Activated T-cell treated with anti-CD3 and anti-CD28 coated beads for 4 hours (primary cell): ENCODE measurements around the gene KIAA0753.

Source experiments
- DNase-seq: peaks from one replicate; pipeline ENCODE4 v3.0.0-alpha.2; 2020

KIAA0753 gene

DNA sequence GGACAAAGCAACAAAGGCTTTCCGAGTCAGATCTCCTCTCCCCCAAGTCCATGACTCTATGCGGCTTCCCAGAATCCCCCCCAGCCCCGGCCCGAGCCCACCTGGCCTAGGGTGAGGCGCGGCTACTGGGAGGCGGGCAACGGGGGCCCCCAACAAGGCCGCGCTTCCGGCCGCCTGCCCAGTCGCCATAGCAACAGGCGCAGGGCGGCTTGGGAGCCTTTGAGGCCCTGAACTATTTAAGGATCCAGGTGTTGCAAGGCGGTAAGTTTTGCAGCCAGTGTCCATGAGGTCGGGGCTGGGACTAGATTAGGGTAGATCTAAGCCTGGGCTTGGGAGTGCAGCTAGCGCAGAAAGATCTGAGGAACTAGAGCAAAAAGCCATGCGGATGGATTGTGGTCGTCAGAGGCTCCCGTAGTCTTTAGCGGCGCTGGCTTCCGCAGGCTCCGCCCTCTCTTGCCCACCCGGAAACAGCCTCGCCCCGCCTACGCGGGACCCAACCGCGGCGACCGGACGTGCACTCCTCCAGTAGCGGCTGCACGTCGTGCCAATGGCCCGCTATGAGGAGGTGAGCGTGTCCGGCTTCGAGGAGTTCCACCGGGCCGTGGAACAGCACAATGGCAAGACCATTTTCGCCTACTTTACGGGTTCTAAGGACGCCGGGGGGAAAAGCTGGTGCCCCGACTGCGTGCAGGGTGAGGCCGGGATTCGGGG is at the start of gene KIAA0753, which contains the start of gene TXNDC17:
Gene KIAA0753 (minus strand): TSS at position 176 of the 711 bp plus-strand sequence. CDS start 5,608 bp downstream, outside the sequence.
Gene TXNDC17 (plus strand): TSS at position 525 of the 711 bp plus-strand sequence. CDS start 23 bp downstream, at position 548.
- peak; percentile 79 for DNase-seq

DNA sequence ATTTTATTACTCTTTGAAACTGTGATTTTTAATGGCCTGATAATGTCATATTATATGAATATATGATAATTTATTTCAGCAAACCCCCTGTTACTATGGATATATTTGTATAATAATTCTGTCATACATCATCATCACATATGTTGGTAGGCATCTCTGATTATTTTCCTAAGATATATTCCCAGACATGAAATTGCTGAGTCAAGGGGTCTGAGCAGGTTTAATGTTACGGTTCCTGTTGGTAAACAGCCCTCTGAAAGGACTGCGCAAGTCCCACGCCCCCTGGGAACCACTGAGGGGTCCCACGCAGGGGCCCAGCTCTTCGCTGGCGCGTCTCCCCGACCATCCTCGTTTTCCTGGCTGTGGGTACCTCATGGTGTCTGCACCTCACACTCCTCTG is 48.4 kb upstream of the KIAA0753 start:
- no peak for DNase-seq

DNA sequence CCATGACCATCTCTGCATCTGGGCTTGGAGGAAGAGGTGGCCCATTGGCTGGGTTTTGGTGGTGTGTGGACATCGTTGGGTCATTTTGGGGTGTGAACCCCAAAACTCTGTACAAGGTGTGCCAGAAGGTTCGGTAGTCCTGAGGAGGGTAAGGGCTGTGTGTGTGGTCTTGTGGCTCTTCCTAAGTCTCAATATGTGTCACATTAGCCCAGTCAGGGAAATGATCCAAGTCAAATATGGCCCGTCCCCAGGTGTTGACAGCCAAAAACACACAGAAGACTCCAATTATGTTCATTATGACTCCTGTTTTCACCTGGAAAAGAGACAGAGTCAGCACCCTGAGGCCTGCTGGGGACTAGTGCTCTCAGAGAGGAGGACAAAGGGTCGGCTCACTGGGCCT is 45.5 kb upstream of the KIAA0753 start:
- no peak for DNase-seq

DNA sequence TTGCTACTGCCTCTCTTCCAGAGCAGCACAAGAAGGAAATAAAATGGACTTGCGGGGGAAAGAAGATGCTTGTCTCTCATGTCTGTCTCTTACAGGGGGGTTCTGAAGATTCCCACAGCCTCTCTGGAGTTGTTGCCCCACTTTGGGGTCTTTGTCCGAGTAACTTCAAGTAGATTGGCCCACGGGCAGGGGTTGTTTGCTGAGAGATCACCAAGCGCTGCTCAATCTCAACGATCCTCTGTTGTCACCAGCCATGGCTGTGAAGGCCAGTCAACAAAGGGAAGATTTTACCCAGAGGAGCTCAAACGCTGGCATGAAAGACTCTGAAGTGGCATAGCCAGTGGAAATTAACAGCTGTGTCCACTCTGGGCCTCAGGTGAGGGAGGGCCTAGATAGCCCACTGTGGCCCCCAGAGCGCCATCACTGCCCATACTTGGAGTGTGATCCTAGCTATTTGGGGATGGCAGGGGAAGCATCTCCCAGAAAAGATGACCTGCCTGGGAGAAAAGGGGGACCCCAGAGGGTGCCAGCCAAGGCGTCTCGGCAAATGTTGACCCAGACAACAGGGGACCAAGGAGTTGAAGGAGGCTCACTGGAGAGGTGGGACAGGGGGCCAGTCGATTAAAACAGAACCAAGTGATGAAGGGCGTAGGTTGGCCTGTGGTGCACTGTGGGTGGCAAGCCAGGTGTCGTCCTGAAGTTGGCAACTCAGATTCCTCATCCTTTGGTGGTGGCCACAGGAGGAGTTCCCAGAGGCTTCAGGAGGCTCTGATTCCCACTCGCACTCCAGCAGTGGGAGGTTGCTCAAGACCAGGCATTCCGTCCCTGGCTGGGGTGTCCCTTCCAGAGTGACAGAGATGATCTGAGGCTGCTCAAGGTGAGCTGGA is 44.6 kb upstream of the KIAA0753 start:
- no peak for DNase-seq

DNA sequence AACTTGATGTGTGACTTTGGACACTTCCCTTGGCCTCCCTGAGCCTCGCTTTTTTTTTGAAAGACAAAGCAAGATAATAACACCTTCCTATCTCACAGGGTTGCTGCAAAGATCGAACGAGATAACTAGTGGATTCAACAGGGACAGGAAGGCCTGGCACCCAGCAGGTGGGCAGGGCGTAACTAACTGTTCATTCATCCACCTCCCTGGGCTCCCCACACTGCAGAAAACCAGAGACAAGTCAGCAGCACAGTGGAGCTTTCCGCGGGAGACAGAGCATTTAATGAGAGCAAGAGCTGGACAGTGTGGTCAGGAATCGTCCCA is 43.9 kb upstream of the KIAA0753 start:
- no peak for DNase-seq

DNA sequence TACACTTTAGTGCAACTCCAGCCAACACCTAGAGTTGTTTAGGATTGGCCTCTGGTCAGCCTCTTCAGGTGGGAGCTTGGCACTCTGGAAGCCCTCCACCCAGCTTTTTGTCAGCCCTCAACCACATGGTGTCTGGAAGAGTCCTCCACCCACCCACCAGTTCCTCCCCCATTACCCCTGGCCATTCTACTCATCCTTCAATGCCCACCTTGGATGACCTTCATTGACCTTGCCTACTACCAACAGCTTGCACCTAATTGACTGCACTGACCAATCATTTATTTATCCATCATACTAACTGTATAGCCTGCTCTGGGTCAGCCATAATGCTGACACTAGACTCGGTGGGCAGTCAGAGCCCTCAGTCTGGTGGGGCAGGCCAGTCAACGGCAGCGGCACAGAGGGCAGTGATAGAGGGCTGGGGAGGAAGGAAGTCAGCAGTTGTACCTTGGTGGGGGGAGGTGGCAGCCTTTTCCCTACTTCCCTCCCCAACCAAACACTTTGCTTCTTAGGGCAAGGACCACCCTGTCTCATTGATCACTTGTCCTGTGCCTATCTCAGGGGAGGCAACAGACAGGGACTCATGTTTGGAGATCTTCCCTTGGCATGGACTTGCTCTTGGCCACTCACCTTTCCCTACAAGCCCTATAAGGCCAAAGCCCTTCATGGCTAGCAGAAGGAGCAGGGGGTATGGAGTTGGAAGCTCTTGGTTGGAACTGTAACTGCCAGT is 43.4 kb upstream of the KIAA0753 start:
- no peak for DNase-seq

DNA sequence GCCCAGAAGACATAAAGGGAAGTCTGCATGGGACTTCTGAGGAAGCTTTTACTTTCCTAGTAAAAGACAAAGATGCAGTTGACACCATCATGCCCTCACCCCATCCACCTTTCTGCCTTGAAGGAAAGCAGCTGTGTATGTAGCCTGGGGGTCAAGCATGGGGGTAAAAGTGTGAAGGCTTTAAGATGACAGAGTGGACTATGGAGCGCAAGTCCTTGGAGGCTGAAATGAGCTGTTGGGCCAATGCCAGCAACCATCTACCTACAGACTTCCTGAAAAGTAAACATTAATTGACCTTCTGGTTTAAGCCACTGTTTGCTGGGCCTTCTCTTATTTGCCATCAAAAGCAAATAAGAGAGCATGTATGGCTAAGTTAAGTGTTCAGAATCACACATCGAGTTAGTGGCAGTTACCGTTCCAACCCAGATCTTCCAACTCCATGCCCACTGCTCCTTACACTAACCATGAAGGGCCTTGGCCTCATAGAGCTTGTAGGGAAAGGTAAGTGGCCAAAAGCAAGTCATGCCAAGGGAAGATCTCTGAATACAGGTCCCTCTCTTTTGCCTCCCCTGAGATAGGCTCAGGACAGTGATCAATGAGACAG is 42.7 kb upstream of the KIAA0753 start:
- no peak for DNase-seq

DNA sequence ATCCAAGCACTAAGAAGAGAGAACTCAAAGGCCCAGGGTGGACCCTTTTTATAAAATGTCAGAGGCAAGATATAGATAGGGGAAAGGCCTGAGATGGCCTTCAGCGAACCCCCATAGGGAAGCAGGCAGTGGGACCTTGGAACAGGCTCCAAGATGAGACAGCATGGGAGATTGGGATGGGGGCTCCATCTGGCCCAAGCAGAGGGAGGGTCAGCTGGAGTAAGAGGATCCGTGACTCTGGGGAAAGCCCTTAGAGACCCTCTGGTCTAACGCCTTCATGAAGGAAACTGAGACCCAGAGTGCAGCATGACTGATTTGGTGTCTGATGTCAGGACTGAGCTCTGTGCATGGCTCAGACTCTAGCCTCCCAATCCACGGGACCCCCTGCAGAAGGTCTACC is 41.8 kb upstream of the KIAA0753 start:
- no peak for DNase-seq

DNA sequence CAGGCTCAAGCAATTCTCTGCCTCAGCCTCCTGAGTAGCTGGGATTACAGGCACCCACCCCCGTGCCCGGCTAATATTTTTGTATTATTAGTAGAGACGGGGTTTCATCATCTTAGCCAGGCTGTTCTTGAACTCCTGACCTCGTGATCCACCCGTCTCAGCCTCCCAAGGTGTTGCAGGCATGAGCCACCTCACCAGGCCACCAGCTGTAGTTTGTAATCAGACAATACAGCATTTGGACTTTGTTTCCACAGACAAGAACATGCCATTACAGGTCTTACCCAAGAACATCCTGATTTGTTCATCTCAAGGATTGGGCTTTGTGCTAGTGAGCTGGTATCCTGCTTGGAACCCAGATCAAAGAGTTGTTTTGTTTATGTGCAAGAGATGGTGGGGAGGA is 41.2 kb upstream of the KIAA0753 start:
- no peak for DNase-seq

DNA sequence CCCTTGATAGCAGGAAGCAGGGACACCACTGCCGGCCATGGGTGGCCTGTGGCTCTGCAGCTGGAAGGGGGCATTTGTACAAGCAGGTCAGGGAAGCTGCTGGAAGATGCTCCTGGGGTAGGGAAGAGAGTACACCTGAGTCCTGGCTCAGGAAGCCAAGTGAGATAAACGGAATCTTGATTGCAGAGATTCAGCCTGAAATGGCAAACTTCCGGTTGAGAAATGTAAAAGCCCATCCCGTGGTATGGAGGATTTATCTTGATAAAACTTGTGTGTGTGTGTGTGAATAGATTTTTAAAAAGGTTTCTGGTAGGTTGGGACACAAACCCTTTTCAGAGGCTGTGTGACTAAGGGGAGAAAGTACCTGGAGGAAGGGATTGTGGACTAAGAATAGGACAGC is 40.7 kb upstream of the KIAA0753 start:
- no peak for DNase-seq

DNA sequence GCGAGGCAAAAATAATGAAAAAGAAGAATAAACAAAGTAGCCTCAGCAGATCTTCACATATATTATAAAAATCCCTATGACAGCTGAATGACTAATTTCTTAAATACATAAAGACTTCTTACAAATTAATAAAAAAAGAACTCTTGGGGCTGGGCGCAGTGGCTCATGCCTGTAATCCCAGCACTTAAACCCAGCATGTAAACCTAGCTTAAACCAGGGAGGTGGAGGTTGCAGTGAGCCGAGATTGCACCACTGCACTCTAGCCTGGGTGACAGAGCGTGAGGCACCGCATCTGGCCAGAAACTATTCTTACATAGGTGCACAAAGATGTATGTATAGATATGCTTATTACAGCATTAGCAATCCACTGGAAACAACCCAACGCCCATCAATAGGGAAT is 38.7 kb upstream of the KIAA0753 start:
- DNase-seq, result no peak

DNA sequence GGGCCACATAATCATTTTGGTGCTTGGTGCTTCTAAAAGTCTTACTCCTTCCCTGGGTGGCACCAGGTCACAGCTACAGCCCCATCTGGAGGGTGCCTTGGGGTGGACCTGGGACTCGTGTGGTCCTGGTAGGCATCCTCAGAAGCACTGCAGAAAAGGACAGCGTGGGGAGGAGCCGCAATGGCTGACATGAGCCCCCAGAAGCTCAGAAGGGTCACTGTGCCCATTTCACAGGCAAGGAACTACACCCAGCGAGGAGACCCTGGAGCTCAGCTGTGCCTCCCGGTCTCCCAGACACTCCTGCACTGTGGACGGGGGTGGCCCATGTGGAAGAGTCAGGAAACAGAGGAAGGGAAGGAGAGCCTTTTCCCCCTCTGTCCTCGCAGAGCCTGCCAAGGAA is 37.4 kb upstream of the KIAA0753 start:
- DNase-seq, result no peak

DNA sequence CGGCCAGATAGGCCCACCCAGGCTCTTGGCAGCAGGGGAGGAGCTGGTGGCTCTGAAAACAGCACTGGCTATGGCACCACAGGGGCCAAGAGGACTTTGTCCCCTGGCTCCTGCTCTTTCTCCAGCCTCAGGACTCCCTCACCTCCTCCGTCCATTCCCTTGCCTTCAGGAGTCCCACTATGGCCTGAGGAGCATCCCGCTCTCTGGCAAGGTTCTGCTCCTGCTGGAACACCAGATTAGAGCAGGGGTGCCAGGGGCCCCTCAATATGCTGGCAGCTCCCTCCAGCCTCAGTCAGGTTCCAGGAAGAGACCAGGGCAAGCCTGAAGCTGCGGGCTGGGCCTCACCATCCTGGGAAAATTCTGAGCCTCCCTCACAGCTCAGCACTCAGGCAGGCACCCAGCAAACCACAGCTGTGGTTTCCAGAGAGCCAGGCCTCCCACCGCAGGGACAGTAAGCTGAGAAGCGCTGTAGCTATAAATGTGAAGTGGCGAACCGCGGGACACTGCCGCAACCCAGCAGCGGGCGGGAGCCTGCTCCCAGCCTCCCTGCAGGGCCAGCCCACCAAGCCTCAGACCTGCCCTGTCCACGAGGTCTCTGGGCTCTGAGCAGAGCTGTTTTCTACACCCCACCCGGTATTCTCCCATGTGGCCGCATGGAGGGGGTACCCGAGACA is 36.8 kb upstream of the KIAA0753 start:
- no peak for DNase-seq

DNA sequence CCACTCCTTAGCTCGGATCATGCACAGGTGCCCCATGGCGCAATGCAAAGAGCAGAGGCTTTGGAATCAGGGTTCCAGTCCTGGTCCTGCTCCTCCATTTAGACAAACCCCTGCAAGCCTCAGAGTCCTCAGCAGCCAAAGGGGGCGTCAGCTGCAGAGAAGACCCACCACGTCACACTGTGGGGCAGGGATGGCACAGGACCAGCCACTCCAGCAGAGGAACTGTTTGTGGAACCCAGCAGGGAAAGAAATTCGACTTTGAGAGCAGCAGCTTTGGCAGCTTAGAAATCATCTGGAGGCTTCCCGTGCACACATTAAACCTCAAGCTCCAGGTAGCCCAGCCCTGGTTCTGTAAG is 36.3 kb upstream of the KIAA0753 start:
- DNase-seq, result no peak

DNA sequence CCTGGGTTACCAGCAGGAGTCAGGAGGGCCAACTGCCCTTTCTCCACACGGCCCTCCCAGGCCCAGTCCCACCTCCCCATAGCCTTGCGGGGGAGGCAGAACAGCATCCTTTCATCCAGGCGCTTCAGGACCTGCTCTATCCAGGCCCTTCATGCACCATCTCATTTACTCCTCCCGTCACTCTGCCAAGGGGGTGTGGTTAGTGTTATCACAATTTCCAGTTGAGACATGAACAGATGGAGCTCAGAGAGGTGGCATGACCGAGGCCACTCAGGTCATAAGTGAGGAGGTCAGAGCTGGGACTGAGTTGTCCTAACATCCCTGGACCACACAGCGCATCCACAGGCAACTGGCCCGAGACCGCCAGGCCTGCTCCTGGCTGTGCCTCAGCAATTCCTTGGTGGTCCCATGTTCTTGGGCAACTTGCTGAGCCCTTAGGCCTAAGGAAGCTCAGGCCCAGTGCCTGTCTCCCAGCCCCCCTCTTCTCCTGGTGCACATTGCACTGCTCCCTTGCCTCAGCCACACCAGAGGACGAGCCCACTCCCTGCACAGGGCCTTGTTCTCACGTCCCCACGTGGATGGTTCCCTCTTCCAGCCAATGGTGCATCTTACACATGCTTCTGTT is 34.8 kb upstream of the KIAA0753 start:
- no peak for DNase-seq

DNA sequence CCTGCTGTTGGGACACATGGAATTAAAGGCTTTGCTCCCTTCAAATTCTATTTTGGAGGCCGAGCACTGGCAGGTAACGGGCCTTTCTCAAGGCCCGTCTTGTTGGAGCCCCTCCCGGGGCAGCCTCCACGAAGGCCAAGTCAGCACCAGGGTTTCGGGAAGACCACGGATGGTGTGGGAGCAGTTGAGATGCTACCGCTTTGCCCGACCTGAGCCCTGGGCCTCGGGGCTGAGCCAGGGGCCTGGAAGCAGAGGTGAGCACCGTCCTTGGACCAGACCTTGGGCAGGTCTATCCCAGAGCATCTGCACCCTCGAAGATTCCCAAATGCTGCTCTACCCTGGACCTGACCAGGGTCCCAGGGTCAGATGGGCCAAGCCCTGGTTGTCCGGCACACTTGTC is 34.1 kb upstream of the KIAA0753 start:
- DNase-seq, result no peak

DNA sequence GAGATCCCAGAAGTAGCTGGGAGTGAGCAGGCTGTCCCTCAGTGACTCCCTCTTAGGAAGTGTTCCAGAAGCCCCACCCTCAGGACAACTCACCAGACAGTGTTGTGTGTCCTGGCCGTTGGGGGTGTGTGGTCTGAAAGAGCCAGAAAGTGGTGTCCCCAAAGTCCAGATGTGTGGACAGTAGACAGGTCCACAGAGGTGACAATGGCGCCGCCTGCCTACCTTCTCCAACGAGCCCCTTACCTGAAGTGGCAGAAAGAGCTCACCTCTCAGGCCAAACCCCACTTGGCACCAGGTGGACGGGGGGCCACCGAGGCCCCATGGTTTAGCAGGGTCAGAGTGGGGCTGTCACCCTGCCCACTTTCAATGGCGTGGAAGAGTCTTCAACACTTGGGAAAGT is 30.9 kb upstream of the KIAA0753 start:
- no peak for DNase-seq

DNA sequence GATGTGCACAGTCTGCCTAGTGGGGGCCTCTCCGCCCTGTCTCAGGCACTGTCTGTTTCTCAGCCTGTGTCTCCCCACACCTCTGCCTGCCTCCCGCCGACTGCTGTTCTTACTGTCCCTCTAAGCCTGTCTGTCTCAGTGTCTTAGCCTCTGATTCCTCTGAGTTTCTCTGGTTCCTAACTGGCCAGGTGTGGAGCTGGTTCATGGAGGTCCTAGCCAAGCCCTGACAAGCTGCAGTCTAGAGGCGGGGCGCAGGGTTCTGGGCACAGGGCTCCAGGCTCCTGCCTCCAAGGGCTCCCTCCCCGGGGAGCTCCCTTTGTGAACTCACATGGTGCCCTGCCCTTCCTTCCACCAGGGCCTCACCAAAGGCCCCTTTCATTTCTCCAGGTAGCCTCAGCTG is 30.5 kb upstream of the KIAA0753 start:
- no peak for DNase-seq

DNA sequence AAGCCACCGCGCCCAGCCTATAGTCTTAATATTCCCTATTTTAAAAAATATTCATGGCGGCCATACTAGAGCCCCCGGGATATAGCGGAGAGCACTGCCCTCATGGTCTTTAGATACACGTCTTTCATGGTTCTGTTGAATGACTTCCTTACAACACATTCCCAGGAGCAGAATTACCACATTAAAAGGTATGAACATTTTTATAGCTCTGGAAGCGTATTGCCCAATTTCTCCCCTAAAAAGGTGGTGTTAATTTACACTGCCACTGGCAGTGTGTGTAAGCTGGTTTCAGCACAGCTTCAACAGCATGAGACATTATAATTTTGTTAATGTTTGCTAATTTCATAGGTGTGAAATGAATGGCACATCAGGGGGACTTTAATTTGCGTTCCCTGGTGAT is 30.1 kb upstream of the KIAA0753 start:
- no peak for DNase-seq

DNA sequence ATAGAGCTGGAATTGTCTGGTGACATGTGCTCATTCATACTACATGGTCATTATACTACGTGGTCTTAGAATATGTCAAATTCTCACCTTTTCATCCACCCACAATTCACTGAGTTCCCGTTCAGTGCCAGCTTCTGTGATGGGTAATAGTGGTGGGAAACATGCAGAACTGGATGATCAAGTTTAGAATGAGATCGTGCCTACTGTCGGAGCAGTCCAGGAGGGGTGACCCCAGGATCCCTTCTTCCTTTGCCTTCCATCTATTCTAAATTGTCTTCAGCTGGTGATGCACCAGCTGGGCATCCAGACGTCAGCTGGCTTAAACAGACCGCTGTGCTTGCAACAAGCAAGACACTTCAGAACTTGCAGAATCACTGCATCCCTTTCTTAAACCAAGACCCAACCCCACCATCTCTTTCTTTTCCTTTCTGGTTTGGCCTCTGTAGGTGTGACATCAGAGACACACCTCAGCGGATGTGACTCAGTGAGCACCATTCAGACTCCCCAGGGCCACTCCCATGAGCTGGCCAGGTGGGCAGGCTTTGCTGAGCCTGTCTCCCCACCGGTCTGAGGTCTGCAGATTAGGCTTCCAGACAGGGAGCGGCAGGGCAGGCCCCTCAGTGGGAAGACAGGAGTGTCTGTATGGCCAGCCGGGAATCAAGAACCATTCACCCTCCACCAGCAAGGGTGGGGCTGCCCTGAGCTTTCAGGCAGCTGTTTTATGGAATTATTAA is 29.1 kb upstream of the KIAA0753 start:
- DNase-seq, result no peak

DNA sequence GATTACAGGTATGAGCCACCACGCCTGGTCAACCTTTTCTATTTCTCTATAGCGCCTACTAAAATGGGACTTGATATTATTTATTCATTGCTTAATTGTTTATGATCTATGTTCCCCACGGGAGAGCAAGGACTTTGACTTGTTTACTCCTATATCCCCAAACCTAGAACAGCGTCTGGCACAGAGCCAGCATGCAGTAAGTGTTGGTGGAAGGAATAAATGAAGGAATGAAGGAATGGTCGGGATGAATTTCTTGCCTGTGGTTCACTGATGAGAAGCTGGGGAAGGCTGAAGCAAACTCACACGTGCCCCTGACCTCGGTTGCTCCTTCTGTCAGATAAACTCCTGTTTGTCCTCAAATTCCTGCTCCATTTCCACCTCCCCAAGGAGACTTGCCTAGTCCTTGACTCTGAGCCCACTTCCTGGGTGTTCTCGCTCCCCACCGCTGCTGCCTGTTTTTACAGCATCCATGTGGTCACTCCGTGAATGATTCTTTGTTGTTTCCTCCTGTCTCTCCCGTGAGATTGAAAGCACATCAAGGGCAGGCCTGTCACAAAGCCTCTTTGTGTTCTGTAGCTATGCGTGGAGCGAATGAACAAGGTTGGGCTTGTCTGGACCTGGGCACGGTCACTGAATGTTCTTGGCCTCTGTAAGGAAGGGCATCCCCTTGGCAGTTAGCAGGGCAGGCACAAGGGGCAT is 28.4 kb upstream of the KIAA0753 start:
- no peak for DNase-seq
